Activated CD4-positive, alpha-beta T cell treated with anti-CD3 and anti-CD28 coated beads, Interleukin-2, amount 50 U/mL, for 48 hours (primary cell): Measurements from ENCODE around the gene ATP11C.
"Not testable (repeated sequence)": the region's sequence is repeated elsewhere in the genome, so short reads cannot be mapped to it uniquely, and the experiment has no call there.

Experiments
- DNase-seq, 2 experiments: peaks; one replicate each; pipeline ENCODE4 v3.0.0-alpha.2; 2020

Gene ATP11C

DNA sequence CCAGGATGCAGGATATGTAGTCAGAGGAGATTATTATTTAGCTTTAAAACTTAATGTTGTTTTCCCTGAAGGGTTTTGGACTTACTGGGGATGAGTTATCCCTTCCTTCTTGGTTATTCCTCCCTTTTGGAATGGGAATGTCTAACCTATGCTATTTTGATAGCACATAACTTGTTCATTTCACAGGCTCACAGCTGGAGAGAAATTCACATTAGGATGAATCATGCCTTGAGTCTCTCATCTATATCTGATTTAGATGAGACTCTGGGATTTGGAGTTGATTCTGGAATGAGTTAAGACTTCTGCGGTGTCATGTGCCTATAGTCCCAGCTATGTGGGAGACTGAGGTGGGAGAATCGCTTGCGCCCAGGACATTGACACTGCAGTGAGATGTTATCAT lies 81.1 kb downstream of the ATP11C start:
- no peak for DNase-seq

DNA sequence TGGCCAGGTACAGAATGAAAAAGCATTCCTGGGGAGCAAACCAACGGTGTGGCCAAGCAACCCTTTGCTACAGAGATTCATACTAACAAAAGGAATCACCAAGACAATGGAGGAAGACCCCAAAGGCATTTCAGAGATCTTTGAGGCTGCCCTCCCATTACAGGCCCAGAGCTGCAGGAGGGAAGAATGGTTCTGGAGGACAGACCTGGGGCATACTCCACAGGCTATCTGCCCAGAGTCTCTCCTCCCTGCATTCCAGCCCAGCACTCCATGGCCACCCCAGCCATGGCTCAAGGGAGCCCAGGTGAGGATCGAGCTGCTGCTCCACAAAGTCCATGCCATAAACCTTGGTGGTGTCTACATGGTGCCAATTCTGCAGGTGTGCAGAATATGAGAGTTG lies 81.9 kb downstream of the ATP11C start:
- DNase-seq = no peak

DNA sequence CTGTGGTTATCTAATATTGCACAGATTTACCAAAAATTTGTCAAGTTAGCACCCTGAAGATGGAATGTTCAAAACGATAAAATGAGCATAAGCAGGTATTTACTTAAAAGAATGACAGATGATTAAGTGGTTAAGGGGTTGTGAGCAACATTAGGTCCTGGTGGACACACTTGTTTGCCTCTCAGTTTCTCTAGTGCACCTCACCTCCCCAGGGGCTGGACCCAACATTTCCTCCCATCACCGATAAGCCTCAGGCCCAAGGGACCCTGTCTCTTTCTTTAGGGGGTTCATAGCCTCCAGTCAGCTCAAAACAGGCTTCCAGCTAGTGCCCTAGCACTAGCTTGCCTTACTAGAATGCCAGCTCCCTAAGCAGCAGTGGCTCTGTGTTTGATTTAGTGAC lies 88.0 kb downstream of the ATP11C start:
- DNase-seq = no peak

DNA sequence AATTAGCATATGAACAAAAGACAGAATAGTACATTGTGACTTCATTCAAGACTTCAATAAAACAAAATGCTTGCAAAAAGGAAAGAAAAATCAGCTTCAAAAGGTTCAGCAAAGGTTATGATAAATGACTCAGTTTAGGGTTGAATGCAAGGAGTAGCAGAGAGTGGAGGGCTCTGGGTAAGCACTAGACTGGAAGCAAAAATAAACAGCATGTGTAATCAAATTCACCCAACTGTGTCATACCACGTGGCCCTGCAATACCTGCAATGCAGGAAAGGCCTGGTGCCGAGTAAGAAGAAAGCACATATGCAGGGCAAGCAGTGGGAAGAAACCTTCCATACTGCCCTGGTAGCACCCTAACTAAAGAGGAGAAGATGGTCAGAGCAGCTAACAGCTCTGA lies 88.7 kb downstream of the ATP11C start:
- DNase-seq = no peak

DNA sequence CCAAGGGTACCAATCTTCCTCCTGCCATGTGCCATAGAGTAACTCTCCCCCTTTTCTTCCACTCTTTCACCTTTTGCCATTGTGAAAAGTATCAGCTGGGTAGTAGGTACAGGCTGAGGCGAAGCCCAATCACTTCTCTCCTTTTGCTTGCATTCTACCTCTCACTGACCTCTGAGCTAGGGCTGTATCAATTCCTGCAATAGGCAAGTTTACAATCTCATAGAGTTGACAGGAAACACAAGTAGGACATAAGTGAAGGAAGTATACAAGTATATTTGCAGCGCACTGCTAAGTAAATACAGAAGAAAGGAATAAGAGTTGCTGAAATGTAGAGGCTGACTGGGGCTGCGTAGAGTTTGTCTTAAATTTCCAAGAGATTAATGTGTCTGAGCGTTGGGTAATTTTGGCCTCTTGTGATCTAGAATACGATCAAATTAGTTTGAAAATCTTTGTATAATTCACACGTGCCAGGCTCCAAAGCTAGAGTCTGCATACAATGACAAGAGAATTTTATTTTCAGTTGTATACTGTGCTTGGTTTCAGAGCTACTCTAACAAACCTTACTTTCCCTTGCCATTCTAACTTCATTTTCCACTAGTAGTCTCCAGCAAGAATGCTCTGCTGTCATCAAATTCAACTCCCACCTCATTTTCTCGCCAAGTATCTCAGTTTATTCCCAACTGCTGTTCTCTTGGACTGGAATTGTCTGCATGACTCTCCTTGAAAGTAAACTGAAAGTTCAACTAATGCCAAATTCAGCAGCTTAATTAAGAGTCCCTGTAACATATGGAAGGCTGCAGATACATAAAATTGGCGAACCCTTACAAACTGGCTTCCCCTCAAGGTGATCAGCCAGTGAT lies 90.3 kb downstream of the ATP11C start:
- no peak for DNase-seq

DNA sequence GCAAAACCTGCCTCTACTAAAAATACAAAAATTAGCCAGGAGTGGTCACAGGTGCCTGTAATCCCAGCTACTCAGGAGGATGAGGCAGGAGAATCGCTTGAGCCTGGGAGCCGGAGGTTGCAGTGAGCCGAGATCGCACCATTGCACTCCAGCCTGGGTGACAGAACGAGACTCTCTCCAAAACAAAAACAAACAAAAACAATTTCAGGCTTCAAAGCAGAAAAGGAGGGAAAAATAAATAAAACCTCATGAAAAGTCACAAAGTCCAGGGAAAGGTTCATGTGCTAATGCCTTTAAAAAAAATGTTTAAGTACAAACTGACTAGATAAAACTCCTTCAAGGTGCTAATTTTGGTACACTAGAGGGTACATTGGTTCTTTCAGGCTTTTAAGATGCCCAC lies 96.5 kb downstream of the ATP11C start:
- DNase-seq = not testable (repeated sequence)

DNA sequence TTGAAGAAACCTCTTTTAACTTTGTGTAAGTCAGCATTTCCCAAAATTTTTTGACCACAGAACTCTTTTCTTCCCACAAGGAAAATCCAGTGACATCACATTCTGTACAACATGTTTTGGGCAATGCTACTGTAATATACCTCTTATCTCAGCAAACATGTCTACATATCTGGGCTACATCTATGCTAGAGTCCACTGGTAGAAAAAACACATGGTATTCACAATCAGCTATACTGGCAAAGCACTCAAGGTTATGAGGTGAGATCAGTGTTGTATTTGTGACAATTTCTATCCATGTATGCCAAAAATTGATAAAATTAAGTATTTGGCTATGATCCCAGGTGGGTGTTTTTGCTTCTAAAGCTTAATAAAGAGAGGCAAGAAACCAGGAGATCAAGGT lies 98.0 kb downstream of the ATP11C start:
- no peak for DNase-seq

DNA sequence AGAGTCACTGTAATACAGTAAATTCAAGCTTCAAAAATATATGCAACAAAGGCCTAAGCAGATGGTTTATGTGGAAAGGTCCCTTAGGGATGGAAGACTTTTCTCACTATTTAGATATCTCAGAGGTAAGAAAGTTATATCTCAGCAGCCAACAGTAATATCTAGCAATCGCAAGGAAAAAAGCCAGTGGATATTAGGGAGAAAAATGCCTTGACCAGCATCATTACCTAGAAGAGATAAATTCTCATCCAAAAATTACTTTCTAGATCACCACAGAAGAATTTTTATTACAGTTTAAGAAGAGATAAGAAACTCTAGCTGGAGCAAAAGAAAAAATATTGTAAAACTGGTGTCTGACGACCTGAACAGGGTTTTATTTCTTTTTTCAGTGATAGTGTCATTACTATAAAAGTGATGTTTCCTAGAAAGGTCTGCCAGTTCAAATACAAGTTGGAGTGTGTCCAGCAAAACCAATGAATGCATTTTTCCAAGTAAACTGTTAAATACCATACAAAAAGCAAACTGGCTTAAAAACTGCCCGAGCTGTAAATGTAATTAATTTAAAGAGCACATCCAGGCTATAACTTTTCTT lies 100.0 kb downstream of the ATP11C start:
- DNase-seq = no peak

DNA sequence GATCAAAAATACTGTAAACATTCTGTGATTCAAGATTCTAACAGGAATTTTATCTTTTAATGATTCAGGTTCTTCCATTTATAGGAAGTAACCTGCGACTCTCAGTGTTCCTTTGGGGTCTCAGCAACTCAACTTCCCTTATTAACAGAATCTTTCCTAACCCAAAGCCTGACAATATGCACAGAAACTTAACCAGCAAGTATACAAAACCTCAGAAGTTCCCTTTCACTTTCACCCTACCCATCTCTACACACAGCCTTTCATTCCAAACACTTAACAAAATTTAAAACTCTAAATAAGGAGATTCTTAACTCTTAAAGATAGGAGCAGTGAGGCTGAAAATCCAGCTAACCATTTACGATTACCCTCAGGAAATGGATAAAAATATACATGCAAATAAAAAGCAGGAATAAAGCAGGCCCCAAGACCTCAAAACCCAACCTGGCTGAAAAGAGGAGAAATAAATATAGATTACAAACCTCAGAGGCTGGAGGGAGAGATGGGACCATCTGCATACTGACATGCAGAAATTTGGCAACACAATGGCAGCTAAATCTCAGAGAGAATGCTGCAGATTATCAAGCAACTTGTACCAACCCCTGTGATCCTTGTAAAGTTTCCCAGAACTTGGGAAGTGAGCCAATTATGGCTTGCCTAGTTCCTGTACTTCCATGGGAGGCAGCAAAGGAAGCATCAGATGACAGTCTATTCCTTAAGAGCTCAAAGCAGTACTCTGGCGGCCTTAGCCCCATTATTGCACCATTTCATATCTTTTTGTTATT lies 101.0 kb downstream of the ATP11C start:
- no peak for DNase-seq

DNA sequence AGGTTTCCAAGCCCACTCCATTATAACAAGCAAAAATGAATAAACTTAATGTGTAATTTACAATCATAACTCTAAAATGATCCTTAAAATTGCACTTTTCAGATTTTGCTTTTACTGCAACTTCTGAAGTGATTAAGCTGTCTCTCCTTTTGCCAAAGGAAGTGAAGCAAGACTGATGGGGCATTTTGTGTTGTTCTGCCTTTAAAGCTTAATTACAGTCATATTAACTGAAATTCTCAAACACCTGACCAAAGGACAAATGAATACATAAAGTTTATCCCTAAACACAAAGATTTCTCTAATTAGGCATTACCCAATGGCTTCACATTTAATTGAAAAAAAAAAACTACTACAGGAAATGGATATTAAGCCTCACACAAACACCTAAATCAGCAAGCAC lies 101.8 kb downstream of the ATP11C start:
- DNase-seq = no peak

DNA sequence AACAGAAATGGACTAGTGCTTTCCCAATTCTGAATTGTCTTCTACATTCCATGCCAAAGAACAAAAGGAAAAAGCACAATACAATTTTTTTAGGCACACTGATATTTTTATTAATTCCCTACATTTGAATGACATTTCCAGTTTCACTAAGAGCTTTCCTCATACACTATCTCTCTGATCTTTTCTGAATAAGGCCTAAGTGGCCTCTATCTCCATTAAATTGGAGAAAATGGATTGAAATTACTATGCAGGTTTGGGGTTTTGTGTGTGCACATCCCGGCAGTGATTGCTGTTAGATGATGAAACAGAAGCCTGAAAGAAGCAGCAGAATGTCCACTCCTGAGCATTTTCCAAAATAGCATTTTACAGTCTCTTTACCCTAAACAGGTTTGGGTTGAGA lies 104.0 kb downstream of the ATP11C start:
- no peak for DNase-seq

DNA sequence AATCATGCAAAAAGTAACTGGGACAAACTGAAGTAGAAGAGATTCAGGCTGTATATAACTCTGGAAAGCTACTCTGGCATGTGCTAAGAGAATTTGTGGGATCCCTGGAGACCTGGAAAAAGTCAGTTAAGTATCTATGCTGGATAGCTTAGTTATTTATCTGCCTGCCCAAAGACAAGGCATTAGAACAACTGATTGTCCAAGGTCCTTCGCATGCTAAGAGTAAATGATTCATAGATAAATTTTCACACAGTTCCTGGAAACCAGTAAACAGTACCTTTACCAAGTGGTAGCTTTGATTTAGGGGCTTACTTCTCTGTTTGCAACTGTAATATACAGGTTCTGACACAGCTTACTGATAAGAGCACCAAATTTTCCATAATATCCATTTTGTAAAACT lies 104.8 kb downstream of the ATP11C start:
- no peak for DNase-seq

DNA sequence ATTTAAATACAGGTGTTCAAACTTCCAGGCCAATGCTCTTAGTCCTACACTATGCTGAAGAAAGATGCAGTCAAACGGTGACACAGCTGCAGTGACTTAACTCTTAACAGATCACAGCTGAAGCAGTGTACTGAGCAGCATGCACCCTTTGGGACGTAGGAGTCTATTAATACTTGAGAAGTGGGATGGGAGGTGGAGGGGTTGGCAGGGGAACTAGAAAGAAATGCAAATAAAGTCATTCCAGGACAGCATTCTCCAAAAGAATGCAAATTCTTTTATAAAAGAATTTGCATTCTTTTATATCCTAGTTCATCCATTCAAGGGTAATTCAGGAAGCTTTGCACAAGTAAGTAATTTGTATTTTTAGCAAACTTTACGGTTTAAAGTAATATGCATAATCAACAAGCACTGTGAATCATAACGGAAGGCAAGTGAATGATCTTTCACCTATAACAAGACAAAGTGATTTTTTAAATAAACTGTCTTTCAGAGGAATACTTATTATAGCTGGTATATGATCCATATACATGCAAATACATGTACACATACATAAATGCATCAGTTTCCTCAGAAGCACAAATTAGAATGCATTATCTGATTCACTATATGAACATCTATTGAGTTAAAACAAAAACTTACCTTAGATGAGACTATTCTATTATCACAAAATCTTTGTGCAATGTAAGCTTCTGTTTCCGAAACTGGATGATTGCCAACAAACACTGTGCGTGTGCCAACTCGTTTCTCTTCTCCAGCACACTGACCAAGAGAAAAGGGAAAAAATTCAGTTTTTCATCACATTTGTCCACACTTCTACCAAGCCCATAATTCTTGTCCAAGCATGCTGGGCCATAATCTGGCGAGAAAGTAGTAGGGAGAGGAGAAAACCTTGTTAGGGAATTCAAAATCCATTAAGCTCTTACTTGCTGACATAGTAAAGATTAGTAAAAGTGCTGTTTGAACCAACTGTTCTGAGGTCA lies 106.5 kb downstream of the ATP11C start:
- DNase-seq = no peak

DNA sequence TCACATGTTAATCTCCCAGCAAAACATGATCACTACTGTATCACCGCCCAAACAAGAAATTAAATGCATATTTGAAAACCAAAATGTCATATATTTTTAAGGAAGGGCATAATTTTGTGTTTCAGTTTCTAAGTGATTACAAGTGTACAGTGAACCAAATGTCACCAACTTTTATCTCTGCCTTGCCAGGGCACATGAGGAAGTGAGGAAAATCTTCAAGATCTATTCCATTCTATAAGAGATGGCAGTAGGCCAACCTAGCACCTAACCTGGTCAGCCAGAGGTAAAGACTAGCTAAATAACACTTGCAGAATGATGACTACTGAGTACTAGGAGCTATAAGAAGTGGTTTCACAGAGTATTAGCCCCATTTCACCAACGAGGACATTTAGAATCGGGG lies 107.2 kb downstream of the ATP11C start:
- no peak for DNase-seq

DNA sequence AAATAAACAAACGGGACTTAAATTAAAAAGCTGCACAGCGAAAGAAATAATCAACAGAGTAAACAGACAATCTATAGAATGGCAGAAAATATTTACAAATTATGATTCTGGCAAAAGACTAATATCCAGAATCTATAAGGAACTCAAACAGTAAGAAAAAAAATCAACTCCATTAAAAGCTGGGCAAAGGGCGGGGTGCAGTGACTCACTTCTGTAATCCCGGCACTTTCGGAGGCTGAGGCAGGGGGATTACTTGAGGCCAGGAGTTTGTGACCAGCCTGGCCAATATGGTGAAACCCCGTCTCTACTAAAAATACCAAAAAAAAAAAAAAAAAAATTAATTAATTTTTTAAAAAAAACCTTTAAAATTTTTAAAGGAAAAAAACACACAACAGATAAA lies 109.0 kb downstream of the ATP11C start:
- no peak for DNase-seq

DNA sequence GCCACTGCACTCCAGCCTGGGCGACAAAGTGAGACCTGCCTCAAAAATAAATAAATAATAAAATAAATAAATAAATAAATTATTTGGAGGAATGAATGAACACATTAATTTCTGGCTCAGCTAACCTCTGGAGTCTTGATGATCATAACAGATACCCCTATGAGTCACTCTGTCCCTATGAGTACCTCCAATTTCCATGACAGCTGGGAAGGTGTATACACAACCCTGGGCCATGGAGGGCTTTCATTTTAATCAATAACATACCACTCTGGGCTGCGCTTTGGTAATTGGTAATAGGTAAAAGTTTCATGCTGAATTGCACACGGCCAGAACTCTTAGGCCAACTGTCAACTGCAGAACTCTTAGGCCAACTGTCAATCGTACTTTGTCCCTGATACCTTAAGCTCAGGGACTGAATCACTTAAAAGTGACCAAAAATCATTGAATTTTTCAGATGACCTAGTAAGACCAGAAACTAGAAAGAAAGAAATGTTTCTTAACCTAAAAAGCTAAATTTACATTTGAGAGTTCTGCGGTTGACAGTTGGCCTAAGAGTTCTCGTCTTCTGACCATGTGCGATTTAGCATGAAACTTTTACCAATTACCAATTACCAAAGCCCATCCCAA lies 112.4 kb downstream of the ATP11C start:
- DNase-seq = no peak

DNA sequence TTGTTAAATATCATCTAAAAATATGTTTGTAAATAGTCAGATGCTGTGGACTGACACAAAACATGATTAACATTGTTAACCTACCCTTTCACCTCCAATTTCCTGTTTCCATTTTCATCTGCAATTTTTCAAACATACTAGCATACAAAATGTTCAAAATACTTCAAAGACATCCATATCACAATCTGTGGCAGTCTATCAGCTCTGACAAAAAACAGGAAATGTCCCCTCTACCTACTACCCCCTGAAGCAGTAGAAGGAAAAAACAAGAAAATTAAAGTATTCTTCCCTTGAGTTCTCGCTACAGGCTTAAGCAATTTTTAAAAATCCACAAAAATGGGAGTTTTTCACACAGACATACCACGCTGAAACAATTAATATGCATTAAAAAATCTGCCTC lies 116.6 kb downstream of the ATP11C start:
- no peak for DNase-seq

DNA sequence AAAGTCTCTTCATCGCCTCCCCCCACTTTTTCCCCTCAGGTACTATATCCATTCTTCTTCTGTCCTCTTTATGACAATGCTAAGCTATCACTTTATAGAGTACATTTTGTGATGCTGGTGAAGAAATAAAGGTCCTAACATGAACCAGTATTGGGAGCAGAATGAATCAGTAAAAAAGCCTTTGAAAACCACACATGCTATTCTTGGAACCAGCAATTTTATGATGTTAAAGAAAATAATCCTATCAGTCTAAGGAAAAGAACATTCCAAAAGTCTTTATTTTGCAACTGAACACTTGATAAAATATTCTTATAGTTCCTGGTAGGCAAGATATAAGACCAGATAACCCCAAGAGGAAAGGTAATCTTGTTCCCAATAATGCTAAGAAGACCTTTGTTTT lies 117.1 kb downstream of the ATP11C start:
- no peak for DNase-seq

DNA sequence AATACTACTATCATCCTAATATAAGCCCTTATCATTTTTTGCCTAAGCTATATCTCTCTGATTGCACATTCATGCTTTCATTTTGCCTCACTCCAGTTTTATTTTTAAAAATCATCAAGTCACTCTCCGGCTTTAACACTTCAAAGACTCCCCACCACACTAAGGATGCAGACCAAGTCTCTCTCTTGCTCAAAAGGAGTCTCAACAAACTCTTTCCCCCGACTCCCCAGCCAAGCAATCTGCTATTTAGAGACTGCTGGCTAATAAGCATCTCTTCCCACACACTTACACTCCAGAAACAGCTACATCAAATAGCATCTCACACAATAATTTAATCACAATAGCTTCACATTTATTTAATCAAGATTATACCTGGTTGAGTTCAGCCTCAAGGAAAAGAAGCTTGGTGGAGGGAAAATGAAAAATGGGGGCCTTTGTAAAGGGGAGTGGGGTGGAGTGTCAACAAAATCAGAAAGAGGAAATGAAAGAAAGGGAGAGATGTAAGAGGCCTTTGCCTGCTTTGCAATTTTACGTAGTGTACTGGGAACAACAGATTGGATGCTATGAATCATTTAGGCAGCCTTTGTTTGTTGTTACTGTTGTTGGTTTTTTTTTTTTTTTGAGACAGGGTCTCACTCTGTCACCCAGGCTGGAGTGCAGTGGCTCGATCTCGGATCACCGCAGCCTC lies 120.8 kb downstream of the ATP11C start:
- DNase-seq = no peak

DNA sequence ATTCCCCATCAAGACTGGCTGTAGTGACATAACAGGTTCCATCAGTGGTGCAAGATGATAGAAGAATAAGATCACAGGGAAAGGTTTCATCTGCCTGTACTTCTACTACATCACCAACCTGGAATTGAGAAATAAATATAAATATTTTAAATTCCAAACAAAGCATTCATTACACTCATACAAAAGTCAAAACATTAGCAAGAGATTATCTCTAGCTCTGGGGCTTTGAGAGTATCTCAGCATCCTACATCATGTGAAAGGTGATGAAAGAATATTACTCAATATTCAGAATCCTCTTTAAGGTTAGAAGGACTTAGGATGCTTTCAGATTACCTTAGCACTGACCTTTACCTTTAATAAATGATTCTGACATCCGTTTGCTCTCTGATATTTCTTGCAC lies 128.4 kb downstream of the ATP11C start:
- no peak for DNase-seq

DNA sequence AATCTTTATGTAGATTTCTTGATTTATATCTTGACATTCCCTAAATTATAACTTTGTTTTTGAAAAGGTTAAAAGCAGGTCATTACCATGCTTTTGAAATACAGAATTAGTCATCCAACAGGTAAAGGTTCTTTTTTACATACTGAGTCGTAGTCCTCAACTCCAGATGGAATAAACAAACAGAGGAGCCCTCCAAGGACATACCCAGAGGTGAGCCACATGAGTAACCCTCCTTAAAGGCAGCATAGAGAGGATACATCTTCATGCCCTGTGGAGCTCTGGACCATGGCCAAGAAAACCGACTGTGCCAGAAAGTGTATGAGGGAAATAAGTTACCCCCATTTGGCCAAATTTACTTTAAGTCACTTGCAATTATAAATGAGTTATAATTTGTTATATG lies 129.6 kb downstream of the ATP11C start:
- DNase-seq = no peak

DNA sequence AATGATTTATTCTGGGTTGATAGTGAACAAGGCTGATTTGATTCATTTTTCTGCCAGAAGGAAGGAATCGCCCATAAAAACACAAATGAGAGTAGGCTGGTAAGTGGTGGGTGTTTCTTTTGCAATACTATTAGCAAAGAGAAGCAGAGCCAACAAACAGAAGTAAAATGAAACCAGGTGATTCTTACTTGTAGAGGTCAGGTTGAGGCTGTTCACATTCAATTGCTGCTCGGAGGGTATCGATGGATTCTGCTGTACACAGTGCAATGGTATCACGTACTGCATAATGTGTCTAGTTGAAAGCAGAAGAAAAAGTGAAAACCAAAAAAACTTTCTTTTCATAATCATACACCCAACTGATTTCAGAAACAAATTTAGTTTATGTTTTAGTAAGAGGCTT lies 130.8 kb downstream of the ATP11C start:
- no peak for DNase-seq
